ENCODE data around the gene MPHOSPH8. TPM values are rescaled to one million over a fixed set of nuclear protein-coding genes. Genes with fewer than 3 reads are reported as not detected.
"Not testable (repeated sequence)": the region's sequence is repeated elsewhere in the genome, so short reads cannot be mapped to it uniquely, and the experiment has no call there.

The MPHOSPH8 gene
- total RNA-seq, 1 donor from 2014 or later: 16.8 TPM

DNA sequence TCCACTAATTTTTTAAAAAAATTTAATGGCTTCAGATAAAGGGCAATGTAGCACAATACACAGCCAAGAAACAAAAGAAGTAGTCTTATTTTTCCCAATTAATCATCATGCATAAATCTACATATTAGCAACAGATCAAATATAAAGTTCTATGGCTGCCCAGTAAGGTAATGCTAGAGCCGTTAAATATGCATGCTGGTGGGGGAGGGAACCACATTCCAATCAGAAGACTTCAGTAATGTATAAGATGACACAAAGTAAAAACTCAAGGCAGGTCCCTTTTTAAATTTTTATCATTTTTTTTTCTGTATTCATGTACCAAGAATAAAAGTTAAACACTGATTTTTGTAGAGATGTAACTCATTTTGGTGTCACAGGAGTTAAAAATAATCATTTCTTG lies 62.0 kb downstream of the MPHOSPH8 start:
- TF ChIP-seq, protein P1, sequence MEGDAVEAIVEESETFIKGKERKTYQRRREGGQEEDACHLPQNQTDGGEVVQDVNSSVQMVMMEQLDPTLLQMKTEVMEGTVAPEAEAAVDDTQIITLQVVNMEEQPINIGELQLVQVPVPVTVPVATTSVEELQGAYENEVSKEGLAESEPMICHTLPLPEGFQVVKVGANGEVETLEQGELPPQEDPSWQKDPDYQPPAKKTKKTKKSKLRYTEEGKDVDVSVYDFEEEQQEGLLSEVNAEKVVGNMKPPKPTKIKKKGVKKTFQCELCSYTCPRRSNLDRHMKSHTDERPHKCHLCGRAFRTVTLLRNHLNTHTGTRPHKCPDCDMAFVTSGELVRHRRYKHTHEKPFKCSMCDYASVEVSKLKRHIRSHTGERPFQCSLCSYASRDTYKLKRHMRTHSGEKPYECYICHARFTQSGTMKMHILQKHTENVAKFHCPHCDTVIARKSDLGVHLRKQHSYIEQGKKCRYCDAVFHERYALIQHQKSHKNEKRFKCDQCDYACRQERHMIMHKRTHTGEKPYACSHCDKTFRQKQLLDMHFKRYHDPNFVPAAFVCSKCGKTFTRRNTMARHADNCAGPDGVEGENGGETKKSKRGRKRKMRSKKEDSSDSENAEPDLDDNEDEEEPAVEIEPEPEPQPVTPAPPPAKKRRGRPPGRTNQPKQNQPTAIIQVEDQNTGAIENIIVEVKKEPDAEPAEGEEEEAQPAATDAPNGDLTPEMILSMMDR (IDR thresholded peaks at IDR 0.05; ENCODE audit: insufficient read depth, low read length, poor library complexity, severe bottlenecking): no peak
- DNase-seq (ENCODE audit: low read depth): no peak
- Histone ChIP-seq H3K27me3 (ENCODE audit: control insufficient read depth, insufficient read depth, low read length) (no peaks in the 10 kb centered on the region), H3K36me3 (ENCODE audit: control insufficient read depth, insufficient read depth, low read length) (no peaks in the 10 kb centered on the region), H3K4me3 (ENCODE audit: low read depth, low read length) (no peak overlapping the region)

DNA sequence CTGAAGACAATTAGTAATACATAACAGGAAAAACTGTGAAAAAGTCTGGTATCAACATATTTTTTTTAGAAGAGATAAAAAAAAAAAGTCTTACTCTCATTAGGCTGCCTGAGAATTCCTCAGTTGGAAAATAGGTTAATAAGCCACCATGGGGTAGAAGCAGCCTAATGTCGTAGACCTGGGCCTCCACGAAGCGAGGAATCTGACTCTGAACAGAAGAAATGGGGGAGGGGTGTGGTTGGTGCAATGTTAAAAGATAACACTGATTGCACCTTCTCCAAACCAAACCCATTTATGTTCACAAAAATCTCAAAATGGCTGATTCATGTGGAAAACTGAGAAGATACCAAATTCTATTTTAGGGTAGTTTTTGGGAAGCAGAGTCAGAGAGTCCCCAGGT lies 62.4 kb downstream of the MPHOSPH8 start:
- Histone ChIP-seq H3K36me3 (ENCODE audit: control insufficient read depth, insufficient read depth, low read length) (no peaks in the 10 kb centered on the region), H3K27me3 (ENCODE audit: control insufficient read depth, insufficient read depth, low read length) (no peaks in the 10 kb centered on the region), H3K4me3 (ENCODE audit: low read depth, low read length) (no peak overlapping the region)
- TF ChIP-seq, protein P1 (IDR thresholded peaks at IDR 0.05; ENCODE audit: insufficient read depth, low read length, poor library complexity, severe bottlenecking): no peak
- no peak for DNase-seq (ENCODE audit: low read depth)

DNA sequence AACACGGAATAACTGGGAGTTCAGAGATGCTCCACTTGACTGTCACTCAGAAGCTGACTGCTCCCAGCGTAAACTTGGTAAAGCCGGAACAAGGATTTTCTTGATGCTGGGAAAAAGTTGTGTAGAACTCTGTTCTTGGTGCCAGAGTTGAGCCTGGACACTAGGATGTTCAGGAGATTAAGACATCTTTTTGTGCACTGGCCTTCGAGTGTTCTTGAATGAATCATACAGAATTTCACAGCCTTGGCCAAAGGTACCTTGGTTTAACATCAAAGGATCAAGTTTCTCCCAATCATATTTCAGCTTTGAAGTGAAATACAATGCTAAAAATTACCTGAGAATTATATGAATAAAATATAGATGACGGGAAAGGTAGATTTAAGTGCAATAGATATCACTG lies 67.5 kb downstream of the MPHOSPH8 start:
- H3K36me3 ChIP-seq (ENCODE audit: control insufficient read depth, insufficient read depth, low read length); H3K4me3 ChIP-seq (ENCODE audit: low read depth, low read length); DNase-seq (ENCODE audit: low read depth); H3K27me3 ChIP-seq (ENCODE audit: control insufficient read depth, insufficient read depth, low read length): not testable (repeated sequence)

DNA sequence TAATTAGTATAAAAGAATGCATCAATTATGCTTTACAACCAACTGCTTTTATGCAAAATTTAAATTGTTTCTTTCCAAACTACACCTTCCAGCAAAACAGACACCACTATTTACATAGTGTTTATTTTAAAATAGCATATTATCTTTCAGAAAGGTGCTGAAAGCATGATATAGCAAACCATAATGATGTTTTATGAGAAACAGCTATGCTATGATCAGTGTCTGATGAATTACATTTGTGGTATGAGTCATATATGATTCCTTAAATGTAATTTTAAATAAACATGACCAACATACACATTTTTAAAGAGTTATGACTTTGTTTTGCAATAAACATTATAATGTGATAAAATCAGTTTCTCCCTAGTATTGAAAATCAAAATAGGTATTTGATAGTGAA lies 68.2 kb downstream of the MPHOSPH8 start:
- DNase-seq (ENCODE audit: low read depth); H3K27me3 ChIP-seq (ENCODE audit: control insufficient read depth, insufficient read depth, low read length); H3K36me3 ChIP-seq (ENCODE audit: control insufficient read depth, insufficient read depth, low read length); H3K4me3 ChIP-seq (ENCODE audit: low read depth, low read length): not testable (repeated sequence)

DNA sequence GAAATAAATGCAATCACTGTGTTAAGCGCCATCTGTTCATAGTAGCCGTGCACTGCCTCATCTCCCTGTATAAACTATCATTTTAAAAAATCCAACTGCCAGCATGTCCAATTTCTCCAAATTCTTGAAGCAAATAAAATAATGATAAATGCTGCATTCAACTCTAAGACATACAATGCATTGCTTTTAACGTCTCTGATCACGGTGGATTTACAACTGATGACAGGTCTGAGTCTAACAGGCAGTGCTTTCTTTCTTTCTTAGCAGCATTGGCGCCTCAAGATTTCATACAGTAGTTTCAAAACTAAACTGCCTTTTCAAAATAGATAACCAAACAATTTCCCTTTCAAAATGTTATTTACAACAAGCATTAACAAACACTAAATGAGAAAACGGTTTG lies 70.8 kb downstream of the MPHOSPH8 start:
- not testable (repeated sequence) for H3K27me3 ChIP-seq (ENCODE audit: control insufficient read depth, insufficient read depth, low read length); H3K36me3 ChIP-seq (ENCODE audit: control insufficient read depth, insufficient read depth, low read length); DNase-seq (ENCODE audit: low read depth); H3K4me3 ChIP-seq (ENCODE audit: low read depth, low read length)

DNA sequence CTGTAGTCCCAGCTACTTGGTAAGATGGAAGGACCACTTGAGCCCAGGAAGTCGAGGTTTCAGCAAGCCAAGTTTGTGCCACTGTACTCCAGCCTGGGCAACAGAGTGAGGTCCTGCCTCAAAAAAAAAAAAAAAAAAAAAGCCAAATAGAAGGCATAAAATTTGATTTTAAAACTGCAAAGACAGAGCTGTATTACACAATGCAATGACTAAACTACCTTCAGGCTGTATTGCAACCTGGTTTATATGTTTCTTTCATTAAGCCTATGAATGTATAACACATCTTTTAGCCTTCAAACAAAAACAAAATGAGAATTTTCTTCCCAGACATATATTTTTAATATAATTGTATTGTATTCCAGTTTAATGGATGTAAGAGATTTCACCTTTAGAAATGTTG lies 75.6 kb downstream of the MPHOSPH8 start:
- H3K4me3 ChIP-seq (ENCODE audit: low read depth, low read length); DNase-seq (ENCODE audit: low read depth); H3K27me3 ChIP-seq (ENCODE audit: control insufficient read depth, insufficient read depth, low read length); H3K36me3 ChIP-seq (ENCODE audit: control insufficient read depth, insufficient read depth, low read length): not testable (repeated sequence)

DNA sequence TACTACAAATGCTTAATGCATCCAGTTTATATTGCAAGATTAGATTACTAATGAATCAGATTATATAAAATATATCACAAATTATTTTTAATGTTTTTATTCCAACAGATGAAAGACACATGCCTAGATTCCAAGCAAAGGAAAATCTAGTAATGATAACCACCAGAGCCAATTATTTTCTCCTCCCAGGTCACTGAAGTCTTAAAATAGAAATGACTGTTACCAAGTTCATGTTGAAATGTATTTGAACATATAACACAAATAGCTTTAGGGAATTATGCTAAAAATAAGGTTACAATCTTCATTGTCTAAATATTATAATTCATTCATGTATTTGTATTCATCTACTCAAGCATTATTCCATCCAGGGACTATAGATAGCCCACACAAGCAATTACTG lies 76.3 kb downstream of the MPHOSPH8 start:
- DNase-seq (ENCODE audit: low read depth); H3K36me3 ChIP-seq (ENCODE audit: control insufficient read depth, insufficient read depth, low read length): not testable (repeated sequence)

DNA sequence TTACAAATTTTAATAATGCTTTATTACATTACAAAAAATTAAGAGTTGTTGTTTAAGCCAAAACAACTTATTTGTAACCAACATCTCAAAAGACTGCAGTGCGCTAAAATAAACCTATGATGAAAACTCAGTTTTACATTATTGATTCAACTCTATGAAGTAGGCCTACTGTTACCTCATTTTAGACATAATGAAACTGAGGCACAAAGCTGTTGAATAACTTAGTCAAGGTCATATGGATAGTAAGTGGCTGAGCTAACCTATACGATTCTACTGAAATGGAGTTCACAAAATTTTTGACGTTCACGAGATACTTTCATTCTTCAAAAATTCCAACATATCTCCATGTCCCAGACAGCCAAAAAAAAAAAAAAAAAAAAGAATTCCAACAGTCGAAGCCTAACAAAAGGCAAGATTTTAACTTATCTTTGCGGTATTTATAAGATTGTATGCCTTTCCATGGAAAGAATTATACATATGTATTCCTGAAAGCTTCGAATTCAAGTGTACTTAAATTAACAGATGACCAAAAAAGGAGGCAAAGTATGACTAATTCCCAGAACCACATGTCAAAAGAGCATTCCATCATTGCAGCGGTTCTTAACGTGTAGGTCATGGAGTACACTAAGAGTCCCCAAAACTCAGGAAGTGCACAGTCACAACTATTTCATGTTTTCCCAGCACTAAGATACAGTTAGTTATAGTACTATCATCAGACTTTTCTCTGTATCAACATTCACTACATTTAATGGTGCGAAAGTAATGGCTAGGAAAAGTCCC lies 79.9 kb downstream of the MPHOSPH8 start:
- H3K4me3 ChIP-seq (ENCODE audit: low read depth, low read length): no peak overlapping the region
- peak; percentile 23 for DNase-seq (ENCODE audit: low read depth)
- H3K36me3 ChIP-seq (ENCODE audit: control insufficient read depth, insufficient read depth, low read length): no peaks in the 10 kb centered on the region
- TF ChIP-seq, protein P1 (IDR thresholded peaks at IDR 0.05; ENCODE audit: insufficient read depth, low read length, poor library complexity, severe bottlenecking): no peak
- no peaks in the 10 kb centered on the region for H3K27me3 ChIP-seq (ENCODE audit: control insufficient read depth, insufficient read depth, low read length)

More for the DNA sequence above, 76.3 kb downstream of the MPHOSPH8 start:
- not testable (repeated sequence) for H3K27me3 ChIP-seq (ENCODE audit: control insufficient read depth, insufficient read depth, low read length); H3K4me3 ChIP-seq (ENCODE audit: low read depth, low read length)

Data from kidney epithelial cell (primary cell).